Adrenal gland (tissue), 19 donors: ENCODE measurements around the gene PSG4. TPM values are rescaled to one million over a fixed set of nuclear protein-coding genes. Genes with fewer than 3 reads are reported as not detected.
A peak's percentile ranks its signal among the peaks of the same experiment; 100 is the strongest.
"Not testable (repeated sequence)": the region's sequence is repeated elsewhere in the genome, so short reads cannot be mapped to it uniquely, and the experiment has no call there.

Experiments used
- DNase-seq, 7 donors: peaks; one replicate each; pipeline ENCODE4 v3.0.0-alpha.2; 2019 to 2020
- H3K27ac ChIP-seq, 5 donors: fragments of 200-600 bp; sonication (generic) in 4 of 5; 1 replicate in 3 of 5; 2 replicates in 2 of 5; pipeline versions ENCODE4 v1.5.1 to v1.8.0; 2016 to 2020; ENCODE audit warnings: mild to moderate bottlenecking in 1 of 5
- H3K27me3 ChIP-seq: fragments of 200-600 bp; 2 replicates; pipeline ENCODE4 v1.8.0; 2021
- H3K36me3 ChIP-seq, 2 donors: fragments of 200-600 bp; replicated peaks in 1 of 2; 1 replicate in 1 of 2; 2 replicates in 1 of 2; pipeline versions ENCODE4 v1.5.1 to v1.8.0; 2018 to 2022
- H3K4me1 ChIP-seq, 2 donors: fragments of 200-600 bp; replicated peaks in 1 of 2; 1 replicate in 1 of 2; 2 replicates in 1 of 2; pipeline versions ENCODE4 v1.5.1 to v1.8.0; 2018 to 2021
- H3K4me3 ChIP-seq, 4 donors: fragments of 200-600 bp; sonication (generic) in 3 of 4; one replicate each; pipeline ENCODE4 v1.5.1; 2016 to 2018
- H3K9me3 ChIP-seq, 3 donors: fragments of 200-600 bp; sonication (generic) in 1 of 3; replicated peaks in 1 of 3; 1 replicate in 2 of 3; 2 replicates in 1 of 3; pipeline versions ENCODE4 v1.5.1 to v1.8.0; 2016 to 2021
- WGBS, 4 donors: extraction: QIAGEN DNeasy Blood & Tissue Kit in 2 of 4; methylation state at CpG; one replicate each; pipeline versions ENCODE4 v1.1.5 to v1.1.7; 2013 to 2017; 5-methylcytosine and 5-hydroxymethylcytosine counted together
- intact Hi-C, 2 donors: fragments of 100-400 bp; cut with DNase I; formaldehyde crosslinking; loops; one replicate each; pipeline versions ENCODE4 v1.14.1 to v1.15.0; 2022 to 2023
- long read RNA-seq, 10 donors: library from polyadenylated mRNA in 3 of 10; unstranded in 2 of 10; stranded (forward) in 1 of 10; transcript quantifications; one replicate each; pipeline ENCODE4 v2.0.0 and lab custom pipeline, GENCODE V29; 2021 to 2026
- polyA plus RNA-seq, 3 donors: library from polyadenylated mRNA; stranded (reverse); fragments of 200-250 nt in 2 of 3; fragments of 350-450 nt in 1 of 3; fragmentation: Illumina TruSeq in 1 of 3; extraction: RNeasy Lipid Tissue Mini Kit (QIAGEN cat#74804) in 1 of 3; gene quantifications; one replicate each; pipeline ENCODE4 v1.2.3, GENCODE V29; 2013 to 2014
- total RNA-seq, 9 donors: library from RNA; depleted of rRNA in 4 of 9; stranded (reverse); fragments of >200 nt in 4 of 9; fragments of 120-200 nt in 1 of 9; fragmentation: NEBNext Ultra II Directional in 1 of 9; extraction: Animal tissue kit (Norgen Biotek cat#: 25700) in 1 of 9; gene quantifications; one replicate each; pipeline versions ENCODE4 v1.1.0 to v1.2.4, GENCODE V29; 2013 to 2023
- donor health status: healthy with polysubstance abuse.
- donor health status: Bipolar disorder and iron deficiency.
- donor health status: DM: yes; HTN: yes; CAD: no.
- donor health status: DM: no; HTN: no; CAD: no.
- donor health status: DM: no; HTN: no; CAD: no.
- donor health status: DM: yes; HTN: yes; CAD: no.

The PSG4 gene
- under 1 TPM in 3 of 9 donors, not detected in 6; 0.14 to 0.55 (median 0.27) TPM for total RNA-seq
- polyA plus RNA-seq, result under 1 TPM in 1 of 3 donors, not detected in 2; 0.48 TPM
- long read RNA-seq, donor 1, result 0 reads
- long read RNA-seq, donor 2, result 0 reads
- long read RNA-seq, donor 3, result 0 reads
- long read RNA-seq, donor 4, result 0 reads
- long read RNA-seq, donor 5, result 0 reads
- long read RNA-seq, donor 6, result 0 reads
- long read RNA-seq, donor 7, result 0 reads
- long read RNA-seq, donor 8, result 0 reads
- long read RNA-seq, donor 9, result 0 reads
- long read RNA-seq, donor 10, result 0 reads

DNA sequence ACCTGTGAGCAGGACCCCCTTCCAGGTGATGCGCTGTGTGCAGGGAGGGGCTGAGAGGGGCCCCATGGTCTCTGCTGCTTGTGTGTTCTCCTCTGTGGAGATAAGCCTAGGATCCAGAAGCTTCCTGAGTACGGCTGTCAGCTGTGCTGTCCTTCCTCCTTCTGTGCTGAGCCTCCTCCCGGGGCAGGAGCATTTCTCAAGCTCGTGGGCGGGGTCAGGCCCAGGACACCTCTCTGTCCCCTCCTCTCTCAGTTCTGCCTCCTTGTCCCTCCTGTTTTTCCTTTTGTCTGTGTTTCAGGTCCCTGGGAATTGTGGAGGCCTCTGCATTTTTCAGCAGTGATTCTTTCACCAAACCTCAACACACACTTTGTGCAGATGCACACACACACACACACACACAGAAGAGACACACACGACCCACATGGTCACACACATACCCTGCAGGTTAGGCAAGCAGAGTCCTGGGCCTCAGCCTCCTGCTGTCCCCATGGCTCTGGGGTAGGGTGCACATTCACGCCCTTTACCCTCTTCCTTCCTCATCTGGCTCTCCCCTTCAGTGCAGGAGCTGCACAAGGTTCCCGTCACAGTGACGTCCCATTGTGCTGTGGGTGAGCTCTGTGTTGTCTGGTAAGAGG is at the start of gene PSG4:
TSS of gene PSG4 (minus strand) at position 168 of the 635 bp plus-strand sequence. CDS start at position 66, 102 bp downstream.
- H3K9me3 ChIP-seq, intact Hi-C loops, H3K4me3 ChIP-seq, H3K4me1 ChIP-seq, H3K27ac ChIP-seq, H3K36me3 ChIP-seq, H3K27me3 ChIP-seq: not testable (repeated sequence)
- 49 to 63% (median 54%) methylated on average over 5 to 9 of the region's 9 CpGs for WGBS, 4 donors
- peak in 1 of 7 donors; percentile 15 for DNase-seq

DNA sequence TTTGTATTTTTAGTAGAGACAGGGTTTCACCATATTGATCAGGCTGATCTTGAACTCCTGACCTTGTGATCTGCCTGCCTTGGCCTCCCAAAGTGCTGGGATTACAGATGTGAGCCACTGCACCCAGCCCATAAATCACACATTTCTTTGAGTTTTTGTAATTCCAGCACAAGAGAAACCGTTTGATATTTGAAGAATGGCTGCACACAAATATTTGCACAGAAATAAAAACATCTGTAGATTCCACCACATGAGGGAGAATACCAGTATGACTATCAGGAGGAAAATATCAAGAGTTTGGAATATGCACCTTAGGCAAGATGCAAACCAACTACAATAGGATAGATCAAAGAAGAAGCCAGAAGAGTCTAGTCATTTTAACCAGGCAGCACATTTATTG is 46.0 kb upstream of the PSG4 start:
- H3K27me3 ChIP-seq, H3K36me3 ChIP-seq, H3K9me3 ChIP-seq, H3K4me3 ChIP-seq, DNase-seq, intact Hi-C loops, H3K4me1 ChIP-seq, H3K27ac ChIP-seq: not testable (repeated sequence)
- WGBS, 4 donors, result 20 to 32% (median 26%) methylated on average over 1 of the region's 1 CpG

DNA sequence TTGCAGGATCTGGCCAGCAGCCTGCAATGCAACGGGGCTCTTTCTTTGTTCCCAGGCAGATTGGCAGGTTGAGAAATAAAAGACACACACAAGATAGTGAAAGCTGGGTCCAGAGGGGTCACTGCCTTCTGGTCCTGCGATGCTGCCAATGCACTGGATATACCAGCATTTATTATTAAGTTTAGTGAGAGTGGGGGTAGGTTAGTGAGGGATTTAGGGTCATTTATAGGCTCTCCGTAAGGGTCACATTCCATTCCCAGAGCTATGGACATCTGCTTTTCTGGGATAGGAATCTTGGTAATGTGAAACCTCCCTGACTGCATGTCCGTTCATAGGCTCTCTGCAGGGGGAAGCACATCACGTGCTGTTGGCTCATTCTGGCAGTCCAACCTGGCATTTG is 44.9 kb upstream of the PSG4 start:
- DNase-seq, H3K27me3 ChIP-seq, H3K9me3 ChIP-seq, intact Hi-C loops, H3K27ac ChIP-seq, H3K4me1 ChIP-seq, H3K4me3 ChIP-seq, H3K36me3 ChIP-seq: not testable (repeated sequence)
- 40 to 63% (median 46%) methylated on average over 4 to 5 of the region's 5 CpGs for WGBS, 4 donors

DNA sequence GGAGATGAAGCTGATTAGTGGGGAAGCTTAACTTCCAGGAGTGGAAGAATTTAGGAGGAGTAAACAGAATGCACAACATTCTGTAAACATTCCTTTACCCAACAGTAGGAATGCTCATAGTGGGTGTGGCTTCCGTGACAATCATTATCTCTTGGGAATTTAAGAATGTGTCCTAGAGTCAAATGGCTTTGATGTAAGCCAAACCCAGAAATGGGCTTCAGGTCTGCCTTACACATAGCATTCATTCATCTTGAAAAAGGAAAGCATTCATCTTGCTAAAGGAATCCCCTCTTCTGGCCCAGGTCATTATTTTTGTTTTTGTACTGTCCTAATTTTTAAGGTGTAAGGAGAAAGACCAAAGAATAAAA is 43.2 kb upstream of the PSG4 start:
- 80 to 91% (median 83%) methylated on average over 1 of the region's 1 CpG for WGBS, 4 donors
- H3K4me3 ChIP-seq, H3K4me1 ChIP-seq, intact Hi-C loops, H3K27ac ChIP-seq, H3K36me3 ChIP-seq, H3K9me3 ChIP-seq, DNase-seq, H3K27me3 ChIP-seq: not testable (repeated sequence)

DNA sequence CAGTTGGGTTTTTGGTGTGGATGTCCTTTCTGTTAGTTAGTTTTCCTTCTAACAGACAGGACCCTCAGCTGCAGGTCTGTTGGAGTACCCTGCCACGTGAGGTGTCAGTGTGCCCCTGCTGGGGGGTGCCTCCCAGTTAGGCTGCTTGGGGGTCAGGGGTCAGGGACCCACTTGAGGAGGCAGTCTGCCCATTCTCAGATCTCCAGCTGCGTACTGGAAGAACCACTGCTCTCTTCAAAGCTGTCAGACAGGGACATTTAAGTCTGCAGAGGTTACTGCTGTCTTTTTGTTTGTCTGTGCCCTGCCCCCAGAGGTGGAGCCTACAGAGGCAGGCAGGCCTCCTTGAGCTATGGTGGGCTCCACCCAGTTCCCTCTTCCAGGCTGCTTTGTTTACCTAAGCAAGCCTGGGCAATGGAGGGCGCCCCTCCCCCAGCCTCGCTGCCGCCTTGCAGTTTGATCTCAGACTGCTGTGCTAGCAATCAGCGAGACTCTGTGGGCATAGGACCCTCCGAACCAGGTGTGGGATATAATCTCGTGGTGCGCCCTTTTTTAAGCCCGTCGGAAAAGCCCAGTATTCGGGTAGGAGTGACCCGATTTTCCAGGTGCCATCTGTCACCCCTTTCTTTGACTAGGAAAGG is 41.9 kb upstream of the PSG4 start:
- H3K27me3 ChIP-seq, H3K4me1 ChIP-seq, H3K27ac ChIP-seq, H3K36me3 ChIP-seq, DNase-seq, H3K9me3 ChIP-seq, H3K4me3 ChIP-seq, intact Hi-C loops: not testable (repeated sequence)
- 72 to 90% (median 83%) methylated on average over 5 to 12 of the region's 13 CpGs for WGBS, 4 donors

DNA sequence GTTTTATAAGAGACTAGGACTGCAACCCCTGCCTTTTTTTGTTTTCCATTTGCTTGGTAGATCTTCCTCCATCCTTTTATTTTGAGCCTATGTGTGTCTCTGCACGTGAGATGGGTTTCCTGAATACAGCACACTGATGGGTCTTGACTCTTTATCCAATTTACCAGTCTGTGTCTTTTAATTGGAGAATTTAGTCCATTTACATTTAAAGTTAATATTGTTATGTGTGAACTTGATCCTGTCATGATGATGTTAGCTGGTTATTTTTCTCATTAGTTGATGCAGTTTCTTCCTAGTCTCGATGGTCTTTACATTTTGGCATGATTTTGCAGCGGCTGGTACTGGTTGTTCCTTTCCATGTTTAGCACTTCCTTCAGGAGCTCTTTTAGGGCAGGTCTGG is 40.4 kb upstream of the PSG4 start:
- H3K27ac ChIP-seq, H3K9me3 ChIP-seq, DNase-seq, H3K4me1 ChIP-seq, H3K27me3 ChIP-seq, intact Hi-C loops, H3K36me3 ChIP-seq, H3K4me3 ChIP-seq: not testable (repeated sequence)
- 67 to 92% (median 80%) methylated on average over 2 to 3 of the region's 3 CpGs for WGBS, 4 donors

DNA sequence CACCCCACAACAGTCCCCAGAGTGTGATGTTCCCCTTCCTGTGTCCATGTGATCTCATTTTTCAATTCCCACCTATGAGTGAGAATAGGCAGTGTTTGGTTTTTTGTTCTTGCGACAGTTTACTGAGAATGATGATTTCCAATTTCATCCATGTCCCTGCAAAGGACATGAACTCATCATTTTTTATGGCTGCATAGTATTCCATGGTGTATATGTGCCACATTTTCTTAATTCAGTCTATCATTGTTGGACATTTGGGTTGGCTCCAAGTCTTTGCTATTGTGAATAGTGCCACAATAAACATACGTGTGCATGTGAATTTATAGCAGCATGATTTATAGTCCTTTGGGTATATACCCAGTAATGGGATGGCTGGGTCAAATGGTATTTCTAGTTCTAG is 36.8 kb upstream of the PSG4 start:
- H3K36me3 ChIP-seq, H3K4me1 ChIP-seq, H3K27ac ChIP-seq, H3K4me3 ChIP-seq, DNase-seq, intact Hi-C loops, H3K27me3 ChIP-seq, H3K9me3 ChIP-seq: not testable (repeated sequence)
- 84 to 90% (median 87%) methylated on average over 2 of the region's 2 CpGs for WGBS, 4 donors

DNA sequence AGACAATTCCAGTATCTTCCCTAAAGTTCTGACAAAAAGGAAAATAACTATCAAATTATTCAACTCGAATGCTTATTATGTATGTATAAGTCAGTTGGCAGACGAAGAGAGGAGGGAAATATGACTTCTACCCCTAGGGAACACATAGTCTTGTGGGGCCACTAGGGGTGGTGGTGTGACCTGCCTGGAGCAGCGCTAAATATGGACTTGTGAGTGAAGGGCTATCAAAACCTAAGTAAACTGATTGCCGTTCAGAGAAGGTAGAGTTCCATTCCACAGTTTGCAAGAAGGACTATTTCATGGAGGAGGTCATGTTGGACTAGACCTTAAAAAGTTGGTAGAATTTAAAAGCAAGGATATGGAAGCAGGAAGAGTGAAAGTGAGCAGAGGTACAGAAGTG is 32.8 kb upstream of the PSG4 start:
- H3K36me3 ChIP-seq, H3K27ac ChIP-seq, H3K4me1 ChIP-seq, H3K4me3 ChIP-seq, DNase-seq, H3K9me3 ChIP-seq, H3K27me3 ChIP-seq, intact Hi-C loops: not testable (repeated sequence)
- 51 to 71% (median 66%) methylated on average over 4 of the region's 4 CpGs for WGBS, 4 donors

DNA sequence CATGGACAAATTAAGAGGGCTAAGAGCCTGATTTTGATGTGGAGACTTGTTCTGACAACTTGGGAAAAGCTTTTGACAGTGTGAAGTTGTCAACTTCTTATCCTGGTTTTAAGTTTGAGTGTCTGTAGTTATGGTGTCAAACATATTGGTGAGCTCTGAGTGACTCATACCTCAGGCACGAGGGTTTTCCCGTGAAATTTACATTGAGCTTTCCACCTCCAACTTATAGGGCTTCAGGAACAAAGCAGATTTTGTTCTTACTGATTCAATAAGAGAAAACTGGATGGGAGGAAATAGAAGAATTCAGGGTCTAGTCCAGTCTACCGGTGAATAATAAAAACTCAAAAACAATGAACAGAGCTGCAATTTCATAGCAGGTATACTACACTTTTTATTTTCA is 30.2 kb upstream of the PSG4 start:
- intact Hi-C loops, DNase-seq, H3K9me3 ChIP-seq, H3K27me3 ChIP-seq, H3K27ac ChIP-seq, H3K4me1 ChIP-seq, H3K36me3 ChIP-seq, H3K4me3 ChIP-seq: not testable (repeated sequence)
- 69 to 77% (median 71%) methylated on average over 3 of the region's 3 CpGs for WGBS, 4 donors
